GM12878 (cell line): Measurements from ENCODE around the gene ZFP36. TPM values are rescaled to one million over a fixed set of nuclear protein-coding genes. Genes with fewer than 3 reads are reported as not detected.

Source experiments
- ATAC-seq: fragments of 200-7000 bp; cut with Tn5 transposase; 3 replicates; pipeline ENCODE4 v1.9.1; 2020; ENCODE audit warnings: mild to moderate bottlenecking, moderate library complexity
- BruUV-seq: library from RNA; stranded (reverse); fragments of 400-500 nt; replicated peaks from 2 replicates; lab custom pipeline; 2021; lab: Mats Ljungman, UMichigan
- CTCF ChIA-PET: fragments of 300-600 bp; sonication (Branson Sonifier 250); formaldehyde crosslinking; extraction: SDS; loops from one replicate; lab custom pipeline; 2021; ENCODE audit warnings: inconsistent platforms; lab: Yijun Ruan, JAX
- POLR2A ChIA-PET: fragments of 350-600 bp; formaldehyde crosslinking; extraction: SDS; loops from one replicate; lab custom pipeline; 2021; ENCODE audit warnings: inconsistent platforms; lab: Charles Lee
- RAD21 ChIA-PET: fragments of 300-600 bp; sonication (Branson Sonifier 250); formaldehyde crosslinking; loops from one replicate; lab custom pipeline; 2023; ENCODE audit warnings: antibody characterized with exemption; ENCODE audit not compliant: unreplicated experiment; lab: Charles Lee
- SMC1A ChIA-PET: fragments of 300-600 bp; sonication (Branson Sonifier 250); formaldehyde crosslinking; loops from one replicate; lab custom pipeline; 2023; ENCODE audit not compliant: unreplicated experiment, uncharacterized antibody; lab: Charles Lee
- DNase-seq: peaks from one replicate; pipeline ENCODE4 v3.0.0-alpha.2; 2011; ENCODE audit warnings: low read depth, low spot score
- FAIRE-seq: peaks from 3 replicates; lab custom pipeline; 2011; peaks lifted over from hg19 to GRCh38; lab: Jason Lieb, UNC
- H2AFZ ChIP-seq: 2 replicates; pipeline ENCODE4 v1.6.0; 2011; ENCODE audit warnings: low read depth, low read length, control low read depth; ENCODE audit not compliant: control insufficient read depth
- H3K27ac ChIP-seq: 2 replicates; pipeline ENCODE4 v1.5.1; 2011; ENCODE audit warnings: control low read depth; ENCODE audit not compliant: control insufficient read depth, insufficient read depth
- H3K27me3 ChIP-seq, 2 experiments: replicated peaks in 1 of 2; 2 replicates each; pipeline versions ENCODE4 v1.6.0 to v1.6.1; 2011; ENCODE audit warnings: low read length in 1 of 2; ENCODE audit not compliant: control insufficient read depth in 2 of 2, insufficient read depth in 2 of 2
- H3K36me3 ChIP-seq, 2 experiments: 2 replicates each; pipeline ENCODE4 v1.5.1; 2011; ENCODE audit warnings: low read length in 1 of 2; ENCODE audit not compliant: control insufficient read depth in 2 of 2, insufficient read depth in 2 of 2
- H3K4me1 ChIP-seq: 2 replicates; pipeline ENCODE4 v1.6.1; 2011; ENCODE audit warnings: mild to moderate bottlenecking, low read length, moderate library complexity, mixed read lengths; ENCODE audit not compliant: control insufficient read depth, insufficient read depth
- H3K4me2 ChIP-seq: 2 replicates; pipeline ENCODE4 v1.6.0; 2011; ENCODE audit warnings: control low read depth; ENCODE audit not compliant: control insufficient read depth, insufficient read depth
- H3K4me3 ChIP-seq: fragments of 200-600 bp; sonication (generic); 2 replicates; pipeline ENCODE4 v1.5.1; 2016
- H3K79me2 ChIP-seq: 2 replicates; pipeline ENCODE4 v1.6.0; 2011; ENCODE audit warnings: low read length; ENCODE audit not compliant: control insufficient read depth, insufficient read depth
- H3K9ac ChIP-seq: 2 replicates; pipeline ENCODE4 v1.8.0; 2011; ENCODE audit warnings: low read length, control low read depth, mixed read lengths; ENCODE audit not compliant: control insufficient read depth, insufficient read depth
- H3K9me3 ChIP-seq: replicated peaks from 3 replicates; pipeline ENCODE4 v1.5.1; 2011; ENCODE audit warnings: mild to moderate bottlenecking, low read length; ENCODE audit not compliant: control insufficient read depth, insufficient read depth
- H4K20me1 ChIP-seq: 2 replicates; pipeline ENCODE4 v1.6.0; 2011; ENCODE audit not compliant: control insufficient read depth, insufficient read depth
- CTCF ChIP-seq, 3 experiments: IDR thresholded peaks in 2 of 3; conservative IDR thresholded peaks in 1 of 3; 2 replicates each; pipeline ENCODE4 v1.5.1; 2011; ENCODE audit warnings: low read depth in 3 of 3, low read length in 3 of 3, mild to moderate bottlenecking in 3 of 3, control low read depth in 2 of 3, moderate library complexity in 2 of 3, inconsistent platforms in 1 of 3, mixed read lengths in 1 of 3; ENCODE audit not compliant: control insufficient read depth in 2 of 3, insufficient read depth in 1 of 3; ENCODE audit errors: extremely low read depth in 1 of 3
- SPI1 ChIP-seq: IDR thresholded peaks from 2 replicates; pipeline ENCODE4 v1.6.1; 2011; ENCODE audit warnings: low read depth, mild to moderate bottlenecking, low read length, moderate library complexity, borderline replicate concordance; ENCODE audit not compliant: insufficient read depth
- WGBS: methylation state at CpG from one replicate; pipeline ENCODE4 v1.1.6; 2016; ENCODE audit warnings: low lambda C conversion rate; ENCODE audit not compliant: insufficient replicate concordance, insufficient coverage; ENCODE audit errors: missing lambda C conversion rate; 5-methylcytosine and 5-hydroxymethylcytosine counted together
- in situ Hi-C: fragments of 300-500 bp; cut with MboI; formaldehyde crosslinking; loops from 9 replicates; pipeline ENCODE4 v1.14.3; 2018; ENCODE audit warnings: mixed read lengths
- intact Hi-C: fragments of 100-400 bp; cut with micrococcal nuclease; formaldehyde crosslinking; loops from one replicate; pipeline ENCODE4 v1.14.2; 2022; ENCODE audit not compliant: unreplicated experiment
- polyA plus RNA-seq, 11 experiments: library from polyadenylated mRNA; depleted of rRNA in 4 of 11; unstranded in 6 of 11; stranded (reverse) in 5 of 11; fragments of >200 nt; fragmentation: Nextera tagmentation in 4 of 11; fragmentation: Illumina TruSeq in 1 of 11; extraction: Ambion mirVana in 4 of 11; extraction: Trizol in 1 of 11; gene quantifications; 1 replicate in 1 of 11; 2 replicates in 10 of 11; pipeline versions ENCODE4 v1.2.1 to v1.2.3, GENCODE V29; 2011 to 2016; ENCODE audit warnings: inconsistent platforms in 2 of 11, missing spikeins in 2 of 11, low read depth in 1 of 11
- total RNA-seq, 4 experiments: library from RNA; depleted of rRNA in 3 of 4; stranded (reverse); fragments of >200 nt in 3 of 4; fragmentation: Illumina TruSeq in 1 of 4; extraction: Trizol in 1 of 4; gene quantifications; 2 replicates each; pipeline versions ENCODE4 v1.2.1 to v1.2.3, GENCODE V29; 2013 to 2021

The ZFP36 gene
- total and polyA plus RNA-seq, 10 of the 15 experiments (the other 5 are each of a cell fraction or from before 2014, with no cell fraction given) = 5.3 to 55.0 (median 18.1) TPM

DNA sequence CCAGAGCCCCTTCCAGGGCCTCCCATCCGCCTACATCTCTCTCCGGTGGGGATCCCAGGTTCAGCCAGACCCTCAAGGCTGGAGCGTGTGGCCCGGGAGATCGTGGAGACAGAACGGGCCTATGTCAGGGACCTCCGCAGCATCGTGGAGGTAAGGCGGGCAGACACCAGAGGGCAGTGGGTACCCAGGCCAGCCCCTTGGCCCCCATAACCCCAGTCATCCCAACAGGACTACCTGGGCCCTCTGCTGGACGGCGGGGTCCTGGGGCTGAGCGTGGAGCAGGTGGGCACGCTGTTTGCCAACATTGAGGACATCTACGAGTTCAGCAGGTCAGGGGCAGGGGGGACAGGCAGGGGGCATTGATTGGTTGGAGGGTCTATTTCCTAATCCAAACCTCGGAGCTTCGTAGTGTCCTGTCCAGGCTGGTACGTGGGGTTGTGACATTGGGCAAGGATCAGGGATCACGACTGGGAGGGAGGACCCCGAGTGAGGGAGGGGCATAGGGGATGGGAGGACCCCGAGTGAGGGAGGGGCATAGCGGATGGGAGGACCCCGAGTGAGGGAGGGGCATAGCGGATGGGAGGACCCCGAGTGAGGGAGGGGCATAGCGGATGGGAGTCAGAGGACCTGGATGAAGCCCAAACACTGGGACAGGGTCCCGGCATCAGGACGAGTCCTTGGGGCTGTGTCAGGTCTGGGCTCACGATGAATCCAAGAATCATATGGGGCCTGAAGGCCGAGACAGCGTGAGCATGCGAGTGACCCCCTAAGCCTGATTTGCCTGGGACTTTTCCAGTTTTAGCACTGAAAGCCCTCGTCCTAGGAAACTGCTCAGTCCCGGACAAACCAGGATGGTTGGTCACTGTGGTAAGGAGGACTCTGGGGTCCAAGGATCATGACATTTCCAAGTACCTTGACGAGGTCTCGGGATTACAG, 8.7 kb downstream of the ZFP36 start:
- intact Hi-C loops = loop anchor here (10.0 kb wide), 1 partner anchor 119 kb away; the partner anchor contains the start of gene EID2B
- peak overlapping the region; percentile 11; the same call in 1 of the 2 replicates for H3K4me2 ChIP-seq
- peaks cover 6 to 8% of the 10 kb centered on the region in 2 experiments; a peak in 3 of 4 replicates for H3K36me3 ChIP-seq
- in situ Hi-C loops = no loop called here
- RAD21 ChIA-PET = interaction anchor here (1.0 to 1.5 kb wide), 3 partner anchors 17 to 88 kb away, joined by 3 to 4 read pairs (median 3); partner anchors contain the start of gene RPS16
- peak overlapping the region; percentile 98; the same call in 1 of the 2 replicates for H3K4me3 ChIP-seq
- SMC1A ChIA-PET = interaction anchor here (1.0 to 1.6 kb wide), 3 partner anchors 12 to 17 kb away, joined by 3 to 5 read pairs (median 4); no protein-coding TSS in a partner anchor
- POLR2A ChIA-PET = interaction anchor here (0.6 to 2.3 kb wide), 4 partner anchors 17 to 29 kb away, joined by 3 to 8 read pairs (median 5); no protein-coding TSS in a partner anchor
- TF ChIP-seq CTCF (IDR thresholded peaks at IDR 0.05 in 2 of 3, conservative IDR thresholded peaks at IDR 0.05 in 1 of 3; ENCODE audit: control insufficient read depth in 2 of 3, extremely low read depth in 1 of 3, insufficient read depth in 1 of 3, low read depth in 3 of 3, low read length in 3 of 3) = 0 out of 6 replicates have a peak, but pooled peaks of 1 of the 3 experiments have one; percentile 14
- no peak for TF ChIP-seq SPI1
- no peaks in the 10 kb centered on the region for H4K20me1 ChIP-seq
- BruUV-seq = no TSS peak
- peaks cover 27% of the 10 kb centered on the region for H3K79me2 ChIP-seq
- DNase-seq (no peak), FAIRE-seq (no peak), ATAC-seq (no peak)
- no peak overlapping the region for H2AFZ ChIP-seq
- CTCF ChIA-PET = interaction anchor here (1.0 kb wide), 3 partner anchors 14 to 25 kb away, joined by 3 to 4 read pairs (median 4); no protein-coding TSS in a partner anchor
- no peaks in the 10 kb centered on the region for H3K9me3 ChIP-seq
- no peak overlapping the region for H3K27ac ChIP-seq
- H3K27me3 ChIP-seq = no peaks in the 10 kb centered on the region
- H3K4me1 ChIP-seq = peaks cover 12% of the 10 kb centered on the region
- WGBS = 92% methylated on average over 33 of the region's 35 CpGs
- no peak overlapping the region for H3K9ac ChIP-seq
